ENCODE data around the gene ARID1B.

Gene ARID1B

DNA sequence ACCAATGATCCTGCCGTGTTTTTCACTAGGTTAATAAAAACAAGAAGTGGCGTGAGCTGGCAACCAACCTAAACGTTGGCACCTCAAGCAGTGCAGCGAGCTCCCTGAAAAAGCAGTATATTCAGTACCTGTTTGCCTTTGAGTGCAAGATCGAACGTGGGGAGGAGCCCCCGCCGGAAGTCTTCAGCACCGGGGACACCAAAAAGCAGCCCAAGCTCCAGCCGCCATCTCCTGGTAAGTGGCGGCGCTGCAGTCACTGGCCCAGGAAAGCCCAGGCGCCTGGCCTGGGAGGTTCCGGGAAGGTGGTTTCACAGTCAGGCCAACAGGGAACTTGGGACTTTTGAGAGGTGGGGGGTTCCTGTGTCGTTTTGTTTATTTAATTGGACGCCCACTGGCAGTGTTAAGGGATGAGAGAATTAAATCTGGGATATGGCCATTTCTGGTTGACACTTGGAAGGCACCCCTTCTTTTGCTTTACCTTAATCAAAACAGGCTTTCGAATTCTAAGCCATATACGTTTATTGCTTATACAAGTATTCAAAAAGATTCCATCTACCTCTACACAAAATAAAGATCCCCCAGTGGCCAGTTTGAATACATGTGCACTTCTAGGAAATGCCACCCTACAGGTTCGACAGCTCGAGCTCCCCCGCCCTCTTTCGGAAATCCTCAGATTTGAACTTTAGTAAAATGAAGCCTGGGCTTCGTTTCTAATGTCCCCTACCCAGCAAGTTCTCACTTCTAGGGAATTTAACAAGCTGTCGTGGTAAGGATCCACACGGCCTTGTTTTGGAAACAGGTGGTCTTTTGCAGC is 407.2 kb downstream of the ARID1B start:
- peak; percentile 34 to 38 for DNase-seq (ENCODE audit: low read depth in 2 of 2)

DNA sequence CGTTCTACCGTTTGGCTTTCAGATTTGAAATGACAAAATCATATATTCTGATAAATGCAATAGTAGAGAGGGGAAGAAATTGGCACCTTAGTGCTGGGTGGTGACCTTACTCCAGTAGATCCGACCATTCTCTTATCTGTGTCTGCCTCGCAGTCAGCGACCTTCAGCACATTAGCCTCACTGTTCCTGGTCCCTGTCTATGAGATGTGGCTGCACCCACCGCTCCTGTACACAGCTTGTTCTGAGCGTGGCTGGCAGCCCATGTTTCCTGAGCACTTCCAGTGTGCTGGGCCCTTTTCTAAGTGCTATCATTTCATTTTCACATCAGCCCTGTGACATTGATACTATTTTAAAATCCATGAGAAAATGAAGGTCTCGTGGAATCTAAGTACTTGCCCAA is 408.0 kb downstream of the ARID1B start:
- no peak for DNase-seq (ENCODE audit: low read depth in 2 of 2)

DNA sequence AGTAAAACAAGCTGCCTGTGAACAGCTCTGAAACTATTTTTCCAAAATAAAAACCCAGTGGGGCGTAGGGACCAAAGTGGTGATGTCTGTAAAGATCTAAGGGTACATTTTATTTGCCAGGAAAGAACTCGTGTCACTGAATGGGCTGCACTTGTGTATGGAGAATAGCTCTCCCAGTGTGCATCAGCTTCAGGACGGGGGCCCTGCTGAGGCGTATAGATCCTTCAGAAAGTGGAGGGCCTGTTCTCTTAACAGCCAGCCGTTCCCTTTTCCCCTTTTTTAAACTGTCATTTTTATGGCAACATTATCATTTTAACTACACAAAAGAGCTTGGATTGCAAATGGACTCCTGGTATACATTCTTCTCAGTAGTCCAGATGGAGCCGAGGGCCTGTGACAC is 408.8 kb downstream of the ARID1B start:
- no peak for DNase-seq (ENCODE audit: low read depth in 2 of 2)

DNA sequence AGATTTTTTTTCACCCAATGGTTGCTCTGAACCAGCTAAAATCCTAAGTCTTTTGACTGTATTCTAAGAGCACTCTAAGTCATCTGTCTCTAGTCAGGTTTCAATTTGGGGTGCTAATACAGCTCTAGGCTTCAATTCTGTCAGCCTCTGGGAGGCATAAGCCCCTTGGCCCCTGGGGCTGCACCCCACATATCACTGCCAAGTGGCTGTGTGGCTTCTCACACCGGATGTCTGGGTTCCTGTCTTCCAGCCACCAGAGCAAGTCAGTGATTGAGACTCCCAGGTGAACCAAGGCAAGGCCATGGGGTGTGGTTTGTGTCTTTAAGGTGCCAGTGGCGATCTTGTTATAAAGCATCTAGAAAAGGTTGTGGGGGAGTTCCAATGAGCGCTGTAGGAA is 409.6 kb downstream of the ARID1B start:
- no peak for DNase-seq (ENCODE audit: low read depth in 2 of 2)

DNA sequence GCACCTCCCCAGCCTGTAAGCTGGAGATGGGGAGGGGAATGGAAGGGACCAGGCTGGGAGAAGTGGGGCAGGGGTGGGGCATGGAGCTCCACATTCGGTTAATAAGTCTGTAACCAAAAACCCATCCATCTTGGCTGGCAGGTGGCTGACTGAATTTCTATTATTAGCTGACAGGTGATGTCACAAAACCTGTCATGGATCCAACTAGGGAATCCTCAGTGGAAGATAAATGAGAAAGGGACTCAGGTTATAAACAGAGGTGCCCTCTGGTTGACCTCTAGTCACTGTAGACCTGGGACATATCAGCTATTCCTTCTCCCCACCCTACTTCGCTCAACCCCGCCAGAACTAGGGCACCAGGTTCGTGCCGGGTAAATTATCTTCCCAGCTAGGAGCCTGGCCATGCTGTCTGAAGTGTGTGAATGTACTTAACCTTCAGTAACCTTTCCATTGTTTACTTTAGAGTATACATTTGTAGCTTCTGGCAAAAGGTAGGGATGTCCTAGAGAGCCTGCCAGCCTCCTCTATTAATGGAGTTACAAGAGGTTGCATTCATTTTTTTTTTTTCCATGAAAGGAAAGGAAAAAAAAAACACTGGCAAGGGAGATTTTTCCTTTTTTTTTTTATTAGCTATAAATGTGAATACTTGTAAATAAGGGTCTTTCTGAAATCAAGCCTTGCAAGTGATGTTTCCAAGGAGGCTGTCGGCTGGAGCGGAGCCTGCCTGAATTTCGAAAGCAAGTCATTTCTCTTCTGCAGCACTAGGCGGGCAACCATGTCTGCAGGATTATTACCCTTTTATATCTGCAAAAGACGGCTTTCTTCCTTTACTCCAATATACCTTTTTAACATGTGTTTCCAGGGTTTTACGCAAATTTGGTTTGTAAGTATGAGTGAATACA is 410.3 kb downstream of the ARID1B start:
- no peak for DNase-seq (ENCODE audit: low read depth in 2 of 2)

DNA sequence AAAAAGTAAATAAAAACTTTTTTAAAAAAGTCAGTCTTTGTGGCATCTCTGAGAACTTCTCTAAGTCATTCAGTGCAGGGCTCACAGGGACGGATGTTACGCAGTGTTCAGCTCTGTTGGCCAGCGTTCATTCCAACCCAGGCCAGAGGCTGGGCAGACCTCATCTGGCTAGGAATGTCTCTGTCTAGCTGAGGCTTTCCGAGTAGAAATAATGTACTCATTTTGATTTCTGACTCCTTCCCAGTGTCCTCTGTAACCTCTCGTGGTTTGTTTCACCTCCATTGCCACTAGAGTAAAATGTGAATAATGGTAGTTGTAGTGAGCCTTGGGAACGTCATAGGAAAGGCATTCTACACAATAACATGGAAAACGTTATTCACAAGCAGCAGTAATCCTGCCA is 411.0 kb downstream of the ARID1B start:
- no peak for DNase-seq (ENCODE audit: low read depth in 2 of 2)

DNA sequence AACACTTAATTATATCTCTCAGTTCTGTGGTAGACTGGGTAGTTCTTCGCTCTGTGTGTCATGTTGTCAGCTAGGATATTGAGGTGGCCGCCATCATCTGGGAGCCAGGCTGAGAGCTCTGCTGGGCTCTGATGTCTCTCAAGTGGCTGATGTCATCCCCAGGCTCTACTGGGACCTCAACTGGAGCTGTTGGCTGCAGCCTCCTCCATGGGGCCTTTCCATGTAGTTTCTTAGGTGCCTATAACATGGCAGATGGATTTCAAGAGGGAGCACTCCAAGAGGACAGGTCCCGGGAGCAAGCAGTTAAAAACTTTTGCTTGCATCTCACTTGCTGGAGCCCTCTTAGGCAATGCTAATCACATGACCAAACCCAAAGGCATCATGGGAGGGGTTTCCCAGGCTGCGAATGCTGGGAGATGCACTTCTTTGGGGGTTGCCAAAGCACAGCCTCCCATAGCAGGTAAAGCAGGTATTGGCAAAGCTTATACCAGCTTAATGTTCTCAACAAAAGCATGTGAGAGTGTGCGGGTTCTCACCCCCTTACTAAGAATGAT is 416.3 kb downstream of the ARID1B start:
- no peak for DNase-seq (ENCODE audit: low read depth in 2 of 2)

DNA sequence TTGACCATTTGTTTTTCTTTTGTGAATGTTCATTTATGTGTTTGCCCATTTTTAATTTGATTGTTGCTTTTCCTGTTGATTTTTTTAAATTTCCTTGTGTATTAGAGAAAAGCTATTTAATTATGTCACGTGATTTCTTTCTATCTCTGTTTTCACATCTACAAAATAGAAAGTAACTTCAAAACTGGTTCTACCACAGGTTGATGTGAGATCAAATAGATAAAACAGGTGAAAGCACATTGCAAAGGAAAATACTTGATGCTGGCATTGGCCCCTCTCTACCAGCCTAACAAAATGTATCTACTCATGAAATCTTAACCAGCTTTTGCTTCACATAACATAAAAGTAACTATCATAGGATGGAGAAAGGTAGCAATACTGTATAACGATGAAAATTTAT is 416.9 kb downstream of the ARID1B start:
- no peak for DNase-seq (ENCODE audit: low read depth in 2 of 2)

DNA sequence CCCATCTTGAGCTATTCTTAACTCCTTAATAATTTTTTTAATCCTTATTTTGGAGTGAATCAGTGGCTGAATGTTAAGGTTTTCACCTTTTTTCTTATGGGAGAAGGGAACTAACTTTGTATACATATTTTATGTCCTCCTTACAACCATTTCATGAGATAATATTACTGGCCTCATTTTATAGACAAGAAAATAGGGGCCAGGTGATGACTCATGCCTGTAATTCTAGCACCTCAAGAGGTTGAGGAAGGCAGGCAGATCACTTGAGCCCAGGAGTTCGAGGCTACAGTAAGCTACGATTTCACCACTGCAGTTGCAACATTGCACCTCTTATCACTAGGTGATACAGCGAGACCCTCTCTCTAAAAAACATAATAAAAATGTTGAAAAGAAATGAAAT is 417.5 kb downstream of the ARID1B start:
- DNase-seq (ENCODE audit: low read depth in 2 of 2) = no peak

DNA sequence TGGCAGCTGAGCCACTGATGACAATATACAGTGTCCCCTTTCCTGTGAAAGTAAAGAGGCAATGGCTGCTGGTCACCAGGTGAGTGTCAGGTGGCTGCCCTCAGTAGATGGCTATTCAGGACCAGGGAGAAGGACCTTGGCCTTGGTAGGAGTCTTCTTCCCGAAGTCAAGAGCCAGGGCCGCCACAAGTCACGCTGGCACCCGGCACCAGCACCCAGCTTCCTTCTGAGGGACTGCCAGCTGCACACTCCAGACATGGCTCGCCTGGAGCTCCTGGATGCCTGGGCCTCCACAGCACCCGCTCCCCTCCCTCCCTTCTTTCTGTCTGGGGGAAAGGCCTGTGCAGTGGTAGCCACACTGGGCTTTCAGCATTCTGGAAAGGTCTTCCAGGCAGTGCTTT is 419.2 kb downstream of the ARID1B start:
- DNase-seq (ENCODE audit: low read depth in 2 of 2) = no peak

DNA sequence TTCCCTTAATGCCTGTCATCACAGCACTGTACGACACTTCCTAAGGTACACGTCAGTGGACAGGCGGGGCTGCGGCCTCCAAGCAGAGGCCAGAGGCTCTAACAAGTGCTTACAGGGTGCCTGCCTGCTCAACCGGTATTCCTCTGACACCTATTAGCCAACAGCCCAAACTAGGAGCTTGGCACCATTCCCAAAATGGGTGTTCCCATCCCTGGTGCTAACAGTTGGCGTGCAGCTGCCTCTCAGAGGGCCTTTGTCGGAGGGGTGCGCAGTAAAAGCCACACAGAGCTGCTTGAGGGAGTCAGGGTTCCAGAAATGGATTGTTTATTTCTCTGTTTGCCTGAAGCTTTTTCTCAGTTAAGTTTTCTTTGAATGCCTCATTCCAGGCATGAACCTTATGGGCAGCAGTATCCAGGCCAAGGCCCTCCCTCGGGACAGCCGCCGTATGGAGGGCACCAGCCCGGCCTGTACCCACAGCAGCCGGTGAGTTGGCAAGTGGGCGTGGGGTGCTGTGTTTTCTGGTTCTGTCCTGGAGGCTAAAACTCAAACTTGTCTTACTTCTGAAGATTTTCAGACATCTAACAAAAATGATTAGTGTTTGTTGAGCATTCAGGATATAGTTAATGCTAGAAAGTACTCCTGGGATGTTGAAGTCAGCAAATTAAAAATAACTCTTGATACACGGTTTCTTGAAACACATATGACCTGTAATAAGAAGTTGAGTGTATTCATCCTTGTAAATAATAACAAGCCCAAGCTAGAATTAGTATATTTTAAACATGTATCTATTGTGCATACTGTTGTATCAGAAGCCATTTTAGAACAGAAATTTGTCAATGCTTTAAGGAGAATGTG is 421.5 kb downstream of the ARID1B start:
- no peak for DNase-seq (ENCODE audit: low read depth in 2 of 2)

DNA sequence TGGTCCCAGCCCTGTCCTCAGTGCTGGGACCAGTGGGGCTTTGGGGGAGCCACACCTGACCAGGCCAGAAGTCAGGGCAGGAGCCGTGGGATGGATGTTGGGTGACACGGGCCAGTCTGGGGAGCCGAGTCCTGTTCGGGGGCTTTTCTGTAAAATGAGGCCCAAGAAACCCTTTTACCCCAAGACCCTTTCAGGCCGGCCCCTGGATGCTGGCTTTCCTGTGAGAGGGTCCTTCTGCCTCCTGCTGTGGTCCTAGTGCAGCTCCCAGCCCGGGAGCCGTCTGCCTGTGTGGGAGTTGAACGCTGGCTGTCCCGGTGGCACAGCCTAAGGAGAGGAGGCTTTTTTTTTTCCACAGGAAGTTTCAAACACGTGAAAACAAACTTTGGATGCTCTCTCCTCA is 422.9 kb downstream of the ARID1B start:
- no peak for DNase-seq (ENCODE audit: low read depth in 2 of 2)

DNA sequence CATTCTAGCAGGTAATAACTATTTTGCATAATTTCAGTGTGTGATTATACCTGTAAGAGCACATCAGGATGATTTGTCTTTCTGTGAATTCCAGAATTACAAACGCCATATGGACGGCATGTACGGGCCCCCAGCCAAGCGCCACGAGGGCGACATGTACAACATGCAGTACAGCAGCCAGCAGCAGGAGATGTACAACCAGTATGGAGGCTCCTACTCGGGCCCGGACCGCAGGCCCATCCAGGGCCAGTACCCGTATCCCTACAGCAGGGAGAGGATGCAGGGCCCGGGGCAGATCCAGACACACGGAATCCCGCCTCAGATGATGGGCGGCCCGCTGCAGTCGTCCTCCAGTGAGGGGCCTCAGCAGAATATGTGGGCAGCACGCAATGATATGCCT is 423.4 kb downstream of the ARID1B start:
- DNase-seq (ENCODE audit: low read depth in 2 of 2) = no peak

DNA sequence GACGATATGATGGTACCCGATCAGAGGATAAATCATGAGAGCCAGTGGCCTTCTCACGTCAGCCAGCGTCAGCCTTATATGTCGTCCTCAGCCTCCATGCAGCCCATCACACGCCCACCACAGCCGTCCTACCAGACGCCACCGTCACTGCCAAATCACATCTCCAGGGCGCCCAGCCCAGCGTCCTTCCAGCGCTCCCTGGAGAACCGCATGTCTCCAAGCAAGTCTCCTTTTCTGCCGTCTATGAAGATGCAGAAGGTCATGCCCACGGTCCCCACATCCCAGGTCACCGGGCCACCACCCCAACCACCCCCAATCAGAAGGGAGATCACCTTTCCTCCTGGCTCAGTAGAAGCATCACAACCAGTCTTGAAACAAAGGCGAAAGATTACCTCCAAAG is 423.9 kb downstream of the ARID1B start:
- no peak for DNase-seq (ENCODE audit: low read depth in 2 of 2)

DNA sequence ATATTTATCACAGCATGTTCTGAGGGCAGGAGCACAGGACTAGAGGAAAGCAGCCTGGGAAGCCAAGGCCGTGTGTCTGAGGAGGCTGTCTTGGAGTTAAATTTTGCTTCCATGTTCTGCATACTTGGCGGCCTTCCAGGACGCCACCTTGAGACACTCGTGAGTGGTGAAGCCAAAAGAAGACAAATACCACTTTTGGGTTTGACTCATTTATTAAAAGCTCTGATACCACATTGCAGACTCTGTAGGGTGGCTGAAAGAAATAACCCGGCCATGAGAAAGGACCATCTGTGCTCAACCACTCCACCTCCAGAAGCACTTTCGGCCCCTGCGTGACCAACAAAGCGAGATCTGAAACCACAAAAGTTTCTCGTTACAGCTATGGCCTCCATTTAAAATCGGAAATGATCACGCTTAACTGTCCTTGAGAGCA is 426.1 kb downstream of the ARID1B start:
- no peak for DNase-seq (ENCODE audit: low read depth in 2 of 2)

DNA sequence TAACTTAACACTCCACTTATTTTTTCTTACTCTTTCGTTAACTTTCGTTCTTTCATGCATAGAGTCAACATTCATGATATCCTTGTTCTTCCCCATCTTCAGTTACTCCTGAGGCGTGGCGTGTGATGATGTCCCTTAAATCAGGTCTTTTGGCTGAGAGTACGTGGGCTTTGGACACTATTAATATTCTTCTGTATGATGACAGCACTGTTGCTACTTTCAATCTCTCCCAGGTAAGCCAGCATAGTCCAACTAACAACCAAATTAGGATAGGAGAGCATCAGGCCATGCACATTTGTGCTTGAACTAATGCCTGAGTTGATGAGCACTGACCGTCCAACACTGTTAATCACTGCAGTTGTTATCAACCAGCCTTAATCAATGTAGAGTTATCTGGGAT is 426.6 kb downstream of the ARID1B start:
- no peak for DNase-seq (ENCODE audit: low read depth in 2 of 2)

DNA sequence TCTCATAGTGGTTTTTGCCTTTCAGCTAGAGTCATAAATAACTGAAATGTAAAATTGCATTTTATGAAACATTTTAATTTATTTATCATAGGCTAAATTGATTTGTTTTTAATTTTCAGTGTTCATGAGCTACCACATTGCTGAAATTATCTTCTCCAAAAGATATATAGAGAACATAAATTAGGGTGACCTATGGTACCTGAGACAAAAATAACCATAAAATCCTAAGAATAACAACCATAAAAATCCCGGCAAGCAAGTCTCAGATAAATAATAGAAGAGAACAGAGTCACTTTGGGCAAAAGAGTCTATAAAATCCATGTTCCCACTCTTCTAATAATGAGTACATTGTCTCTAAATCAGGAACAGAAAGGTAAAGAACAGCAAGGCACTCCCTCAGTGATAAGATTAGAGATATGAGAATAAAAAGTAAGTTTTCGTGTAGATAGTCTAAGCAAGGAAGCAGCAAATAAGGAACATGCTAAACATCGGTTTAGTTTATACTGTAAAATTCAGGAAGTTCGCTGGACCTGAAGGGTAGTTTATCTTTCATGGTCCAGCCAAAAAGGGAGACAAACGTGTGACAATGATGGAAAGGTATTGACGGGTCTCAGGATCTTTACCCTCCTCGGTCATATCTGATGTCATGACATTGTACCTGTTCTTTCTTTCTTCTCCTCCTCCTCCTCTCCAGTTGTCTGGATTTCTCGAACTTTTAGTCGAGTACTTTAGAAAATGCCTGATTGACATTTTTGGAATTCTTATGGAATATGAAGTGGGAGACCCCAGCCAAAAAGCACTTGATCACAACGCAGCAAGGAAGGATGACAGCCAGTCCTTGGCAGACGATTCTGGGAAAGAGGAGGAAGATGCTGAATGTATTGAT is 428.5 kb downstream of the ARID1B start:
- no peak for DNase-seq (ENCODE audit: low read depth in 2 of 2)

DNA sequence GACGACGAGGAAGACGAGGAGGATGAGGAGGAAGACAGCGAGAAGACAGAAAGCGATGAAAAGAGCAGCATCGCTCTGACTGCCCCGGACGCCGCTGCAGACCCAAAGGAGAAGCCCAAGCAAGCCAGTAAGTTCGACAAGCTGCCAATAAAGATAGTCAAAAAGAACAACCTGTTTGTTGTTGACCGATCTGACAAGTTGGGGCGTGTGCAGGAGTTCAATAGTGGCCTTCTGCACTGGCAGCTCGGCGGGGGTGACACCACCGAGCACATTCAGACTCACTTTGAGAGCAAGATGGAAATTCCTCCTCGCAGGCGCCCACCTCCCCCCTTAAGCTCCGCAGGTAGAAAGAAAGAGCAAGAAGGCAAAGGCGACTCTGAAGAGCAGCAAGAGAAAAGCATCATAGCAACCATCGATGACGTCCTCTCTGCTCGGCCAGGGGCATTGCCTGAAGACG is 429.2 kb downstream of the ARID1B start:
- DNase-seq (ENCODE audit: low read depth in 2 of 2) = no peak

DNA sequence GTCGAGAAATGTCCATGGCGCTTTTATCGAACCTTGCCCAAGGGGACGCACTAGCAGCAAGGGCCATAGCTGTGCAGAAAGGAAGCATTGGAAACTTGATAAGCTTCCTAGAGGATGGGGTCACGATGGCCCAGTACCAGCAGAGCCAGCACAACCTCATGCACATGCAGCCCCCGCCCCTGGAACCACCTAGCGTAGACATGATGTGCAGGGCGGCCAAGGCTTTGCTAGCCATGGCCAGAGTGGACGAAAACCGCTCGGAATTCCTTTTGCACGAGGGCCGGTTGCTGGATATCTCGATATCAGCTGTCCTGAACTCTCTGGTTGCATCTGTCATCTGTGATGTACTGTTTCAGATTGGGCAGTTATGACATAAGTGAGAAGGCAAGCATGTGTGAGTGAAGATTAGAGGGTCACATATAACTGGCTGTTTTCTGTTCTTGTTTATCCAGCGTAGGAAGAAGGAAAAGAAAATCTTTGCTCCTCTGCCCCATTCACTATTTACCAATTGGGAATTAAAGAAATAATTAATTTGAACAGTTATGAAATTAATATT is 430.4 kb downstream of the ARID1B start:
- no peak for DNase-seq (ENCODE audit: low read depth in 2 of 2)

DNA sequence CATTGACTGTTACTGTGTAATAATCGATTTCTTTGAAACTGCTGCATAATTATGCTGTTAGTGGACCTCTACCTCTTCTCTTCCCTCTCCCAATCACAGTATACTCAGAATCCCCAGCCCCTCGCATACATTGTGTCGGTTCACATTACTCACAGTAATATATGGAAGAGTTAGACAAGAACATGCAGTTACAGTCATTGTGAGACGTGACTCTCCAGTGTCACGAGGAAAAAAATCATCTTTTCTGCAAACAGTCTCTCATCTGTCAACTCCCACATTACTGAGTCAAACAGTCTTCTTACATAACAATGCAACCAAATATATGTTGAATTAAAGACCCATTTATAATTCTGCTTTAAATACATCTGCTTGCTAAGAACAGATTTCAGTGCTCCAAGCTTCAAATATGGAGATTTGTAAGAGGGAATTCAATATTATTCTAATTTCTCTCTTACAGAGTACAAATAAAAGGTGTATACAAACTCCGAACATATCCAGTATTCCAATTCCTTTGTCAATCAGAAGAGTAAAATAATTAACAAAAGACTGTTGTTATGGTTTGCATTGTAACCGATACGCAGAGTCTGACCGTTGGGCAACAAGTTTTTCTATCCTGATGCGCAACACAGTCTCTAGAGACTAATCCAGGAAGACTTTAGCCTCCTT is 432.8 kb downstream of the ARID1B start:
- DNase-seq (ENCODE audit: low read depth in 2 of 2) = no peak

Measured in stimulated activated CD8-positive, alpha-beta memory T cell treated with anti-CD3 and anti-CD28 coated beads, Interleukin-2, amount 100 ng/mL, for 48 hours (primary cell).